ENCODE results near the gene TUBGCP4. TPM values are rescaled to one million over a fixed set of nuclear protein-coding genes. Genes with fewer than 3 reads are reported as not detected.

The TUBGCP4 gene
- total RNA-seq, 1 donor from 2014 or later: 13.2 TPM

Other genes with a start within 250 kb of the TUBGCP4 start
- gene TMEM62, start 237.5 kb upstream of the TUBGCP4 start, total RNA-seq: 16.6 TPM
- gene CCNDBP1, start 185.7 kb upstream of the TUBGCP4 start, total RNA-seq: 44.7 TPM
- 4.6 TPM for gene EPB42, start 150.1 kb upstream of the TUBGCP4 start, total RNA-seq
- gene TGM5, start 104.2 kb upstream of the TUBGCP4 start, total RNA-seq: 6.8 TPM
- gene TGM7, start 68.8 kb upstream of the TUBGCP4 start, total RNA-seq: not detected
- 5.2 TPM for gene LCMT2, start 40.5 kb upstream of the TUBGCP4 start, total RNA-seq
- gene ZSCAN29, start 58 bp upstream of the TUBGCP4 start, total RNA-seq: 37.8 TPM
- 87.9 TPM for gene TP53BP1, start 122.1 kb downstream of the TUBGCP4 start, total RNA-seq
- gene MAP1A, start 146.5 kb downstream of the TUBGCP4 start, total RNA-seq: 22.5 TPM
- gene PPIP5K1, start 219.1 kb downstream of the TUBGCP4 start, total RNA-seq: 15.5 TPM
- gene CKMT1B, start 222.9 kb downstream of the TUBGCP4 start, total RNA-seq: 4.3 TPM
- 0.21 TPM for gene STRC, start 247.7 kb downstream of the TUBGCP4 start, total RNA-seq

Measured in tongue (tissue), 1 donor.